ENCODE measurements around the gene KCNT1.

KCNT1 gene

GRCh38 chr9:135804581-135805421 is 102.8 kb downstream of the KCNT1 start:
- no peak for DNase-seq

GRCh38 chr9:135805422-135806022 is 103.5 kb downstream of the KCNT1 start:
- no peak for DNase-seq

- DNase-seq = no peak
Measured at GRCh38 chr9:135809166-135809565, 107.2 kb downstream of the KCNT1 start.

GRCh38 chr9:135810806-135811575 is 109.0 kb downstream of the KCNT1 start:
- DNase-seq = no peak

GRCh38 chr9:135811801-135812200 is 109.8 kb downstream of the KCNT1 start:
- DNase-seq = no peak

GRCh38 chr9:135812961-135813360 is 111.0 kb downstream of the KCNT1 start:
- no peak for DNase-seq

- DNase-seq = no peak
Measured at GRCh38 chr9:135813671-135814290, 111.8 kb downstream of the KCNT1 start.

GRCh38 chr9:135814421-135815095 is 112.6 kb downstream of the KCNT1 start:
- no peak for DNase-seq

- DNase-seq = no peak
Measured at GRCh38 chr9:135815413-135815812, 113.4 kb downstream of the KCNT1 start.

- DNase-seq = no peak
Measured at GRCh38 chr9:135815830-135816650, 114.1 kb downstream of the KCNT1 start.

- no peak for DNase-seq
Measured at GRCh38 chr9:135816651-135816970, 114.6 kb downstream of the KCNT1 start.

- DNase-seq = no peak
Measured at GRCh38 chr9:135817951-135818717, 116.1 kb downstream of the KCNT1 start.

- no peak for DNase-seq
Measured at GRCh38 chr9:135818718-135819475, 116.9 kb downstream of the KCNT1 start.

GRCh38 chr9:135819905-135820304 is 117.9 kb downstream of the KCNT1 start:
- no peak for DNase-seq

- no peak for DNase-seq
Measured at GRCh38 chr9:135820661-135821060, 118.7 kb downstream of the KCNT1 start.

GRCh38 chr9:135821116-135821515 is 119.1 kb downstream of the KCNT1 start:
- DNase-seq = no peak

GRCh38 chr9:135821733-135822373 is 119.9 kb downstream of the KCNT1 start:
- no peak for DNase-seq

GRCh38 chr9:135822374-135822755 is 120.4 kb downstream of the KCNT1 start:
- DNase-seq = no peak

- no peak for DNase-seq
Measured at GRCh38 chr9:135823036-135823435, 121.1 kb downstream of the KCNT1 start.
